ENCODE measurements around the gene SNN. TPM values are rescaled to one million over a fixed set of nuclear protein-coding genes. Genes with fewer than 3 reads are reported as not detected.

SNN gene
- total RNA-seq, 1 experiment from 2014 or later: 65.2 TPM

DNA sequence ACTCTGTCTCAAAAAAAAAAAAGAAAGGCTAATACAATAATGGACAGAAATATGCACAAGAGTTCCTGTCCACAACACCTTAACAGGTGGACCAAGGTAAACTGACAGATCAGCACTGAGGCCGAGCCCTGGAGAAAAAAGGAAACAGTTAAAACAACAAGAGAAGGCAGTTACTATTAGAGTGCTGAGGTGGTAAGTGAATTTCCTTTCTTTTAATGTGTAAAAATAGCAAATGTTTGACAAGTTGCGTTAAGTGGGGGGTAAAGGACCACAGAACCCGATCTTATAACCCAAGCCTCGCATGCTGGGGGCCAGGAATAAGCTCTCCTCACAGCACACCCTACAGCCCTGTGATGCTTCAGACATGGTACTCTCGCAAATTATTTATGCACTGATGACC lies 49.6 kb downstream of the SNN start:
- no peaks in the 10 kb centered on the region for H3K27me3 Mint-ChIP-seq (ENCODE audit: low read depth)
- TF ChIP-seq, protein P1, sequence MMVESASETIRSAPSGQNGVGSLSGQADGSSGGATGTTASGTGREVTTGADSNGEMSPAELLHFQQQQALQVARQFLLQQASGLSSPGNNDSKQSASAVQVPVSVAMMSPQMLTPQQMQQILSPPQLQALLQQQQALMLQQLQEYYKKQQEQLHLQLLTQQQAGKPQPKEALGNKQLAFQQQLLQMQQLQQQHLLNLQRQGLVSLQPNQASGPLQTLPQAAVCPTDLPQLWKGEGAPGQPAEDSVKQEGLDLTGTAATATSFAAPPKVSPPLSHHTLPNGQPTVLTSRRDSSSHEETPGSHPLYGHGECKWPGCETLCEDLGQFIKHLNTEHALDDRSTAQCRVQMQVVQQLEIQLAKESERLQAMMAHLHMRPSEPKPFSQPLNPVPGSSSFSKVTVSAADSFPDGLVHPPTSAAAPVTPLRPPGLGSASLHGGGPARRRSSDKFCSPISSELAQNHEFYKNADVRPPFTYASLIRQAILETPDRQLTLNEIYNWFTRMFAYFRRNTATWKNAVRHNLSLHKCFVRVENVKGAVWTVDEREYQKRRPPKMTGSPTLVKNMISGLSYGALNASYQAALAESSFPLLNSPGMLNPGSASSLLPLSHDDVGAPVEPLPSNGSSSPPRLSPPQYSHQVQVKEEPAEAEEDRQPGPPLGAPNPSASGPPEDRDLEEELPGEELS (CRISPR knock-in tag; IDR thresholded peaks at IDR 0.05): no peak
- TF ChIP-seq FOXK1 (CRISPR knock-in tag; IDR thresholded peaks at IDR 0.05) (no peak), FOXP1 (CRISPR knock-in tag; IDR thresholded peaks at IDR 0.05; ENCODE audit: borderline replicate concordance) (no peak)
- H3K4me3 Mint-ChIP-seq: no peak overlapping the region
- no peak overlapping the region for H3K27ac Mint-ChIP-seq
- peaks cover 9% of the 10 kb centered on the region for H3K4me1 Mint-ChIP-seq
- DNase-seq (ENCODE audit: low spot score) (no peak), ATAC-seq (0 out of 2 replicates have a peak, but pooled peaks have one; percentile 24)
- peaks cover 18% of the 10 kb centered on the region for H3K36me3 Mint-ChIP-seq
- POLR2A ChIA-PET: no interaction called here
- CTCF ChIA-PET: interaction anchor here (0.6 to 1.2 kb wide), 6 partner anchors 20 to 321 kb away, joined by 3 to 6 read pairs (median 4); no protein-coding TSS in a partner anchor
- no peaks in the 10 kb centered on the region for H3K9me3 Mint-ChIP-seq

DNA sequence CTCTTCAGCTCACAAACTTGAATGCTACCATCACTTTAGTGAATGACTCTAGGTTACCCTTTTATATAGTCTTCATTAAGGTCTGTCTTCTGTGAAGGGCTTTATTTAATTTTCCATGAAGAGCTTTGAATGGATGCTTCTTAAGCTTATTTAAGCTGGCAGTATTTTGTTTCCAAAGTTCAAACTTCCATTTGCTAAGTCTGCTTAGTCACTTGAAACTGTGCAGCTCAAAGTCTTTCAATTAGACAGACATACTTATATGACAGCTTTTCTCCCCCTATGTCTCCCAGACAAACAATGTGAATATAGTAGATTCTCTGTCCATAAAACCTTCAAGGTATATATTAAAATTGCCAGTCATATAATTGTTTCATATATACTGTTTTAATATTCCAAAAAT lies 50.9 kb downstream of the SNN start:
- TF ChIP-seq, protein P2, sequence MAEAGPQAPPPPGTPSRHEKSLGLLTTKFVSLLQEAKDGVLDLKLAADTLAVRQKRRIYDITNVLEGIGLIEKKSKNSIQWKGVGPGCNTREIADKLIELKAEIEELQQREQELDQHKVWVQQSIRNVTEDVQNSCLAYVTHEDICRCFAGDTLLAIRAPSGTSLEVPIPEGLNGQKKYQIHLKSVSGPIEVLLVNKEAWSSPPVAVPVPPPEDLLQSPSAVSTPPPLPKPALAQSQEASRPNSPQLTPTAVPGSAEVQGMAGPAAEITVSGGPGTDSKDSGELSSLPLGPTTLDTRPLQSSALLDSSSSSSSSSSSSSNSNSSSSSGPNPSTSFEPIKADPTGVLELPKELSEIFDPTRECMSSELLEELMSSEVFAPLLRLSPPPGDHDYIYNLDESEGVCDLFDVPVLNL (CRISPR knock-in tag; IDR thresholded peaks at IDR 0.05; ENCODE audit: borderline replicate concordance, low read depth): no peak
- TF ChIP-seq FOXP1 (CRISPR knock-in tag; IDR thresholded peaks at IDR 0.05; ENCODE audit: borderline replicate concordance) (no peak), PRRX2 (CRISPR knock-in tag; IDR thresholded peaks at IDR 0.05) (no peak), CBFB (CRISPR knock-in tag; IDR thresholded peaks at IDR 0.05; ENCODE audit: low read depth) (no peak), ZNF219 (CRISPR knock-in tag; IDR thresholded peaks at IDR 0.05; ENCODE audit: borderline replicate concordance) (no peak), ETV6 (CRISPR knock-in tag; IDR thresholded peaks at IDR 0.05) (no peak), SOX15 (CRISPR knock-in tag; IDR thresholded peaks at IDR 0.05) (no peak)
- TF ChIP-seq, protein P3, sequence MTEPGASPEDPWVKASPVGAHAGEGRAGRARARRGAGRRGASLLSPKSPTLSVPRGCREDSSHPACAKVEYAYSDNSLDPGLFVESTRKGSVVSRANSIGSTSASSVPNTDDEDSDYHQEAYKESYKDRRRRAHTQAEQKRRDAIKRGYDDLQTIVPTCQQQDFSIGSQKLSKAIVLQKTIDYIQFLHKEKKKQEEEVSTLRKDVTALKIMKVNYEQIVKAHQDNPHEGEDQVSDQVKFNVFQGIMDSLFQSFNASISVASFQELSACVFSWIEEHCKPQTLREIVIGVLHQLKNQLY (CRISPR knock-in tag; IDR thresholded peaks at IDR 0.05): no peak
- TF ChIP-seq, protein P4, sequence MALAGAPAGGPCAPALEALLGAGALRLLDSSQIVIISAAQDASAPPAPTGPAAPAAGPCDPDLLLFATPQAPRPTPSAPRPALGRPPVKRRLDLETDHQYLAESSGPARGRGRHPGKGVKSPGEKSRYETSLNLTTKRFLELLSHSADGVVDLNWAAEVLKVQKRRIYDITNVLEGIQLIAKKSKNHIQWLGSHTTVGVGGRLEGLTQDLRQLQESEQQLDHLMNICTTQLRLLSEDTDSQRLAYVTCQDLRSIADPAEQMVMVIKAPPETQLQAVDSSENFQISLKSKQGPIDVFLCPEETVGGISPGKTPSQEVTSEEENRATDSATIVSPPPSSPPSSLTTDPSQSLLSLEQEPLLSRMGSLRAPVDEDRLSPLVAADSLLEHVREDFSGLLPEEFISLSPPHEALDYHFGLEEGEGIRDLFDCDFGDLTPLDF (CRISPR knock-in tag; IDR thresholded peaks at IDR 0.05): no peak
- TF ChIP-seq, protein P5, sequence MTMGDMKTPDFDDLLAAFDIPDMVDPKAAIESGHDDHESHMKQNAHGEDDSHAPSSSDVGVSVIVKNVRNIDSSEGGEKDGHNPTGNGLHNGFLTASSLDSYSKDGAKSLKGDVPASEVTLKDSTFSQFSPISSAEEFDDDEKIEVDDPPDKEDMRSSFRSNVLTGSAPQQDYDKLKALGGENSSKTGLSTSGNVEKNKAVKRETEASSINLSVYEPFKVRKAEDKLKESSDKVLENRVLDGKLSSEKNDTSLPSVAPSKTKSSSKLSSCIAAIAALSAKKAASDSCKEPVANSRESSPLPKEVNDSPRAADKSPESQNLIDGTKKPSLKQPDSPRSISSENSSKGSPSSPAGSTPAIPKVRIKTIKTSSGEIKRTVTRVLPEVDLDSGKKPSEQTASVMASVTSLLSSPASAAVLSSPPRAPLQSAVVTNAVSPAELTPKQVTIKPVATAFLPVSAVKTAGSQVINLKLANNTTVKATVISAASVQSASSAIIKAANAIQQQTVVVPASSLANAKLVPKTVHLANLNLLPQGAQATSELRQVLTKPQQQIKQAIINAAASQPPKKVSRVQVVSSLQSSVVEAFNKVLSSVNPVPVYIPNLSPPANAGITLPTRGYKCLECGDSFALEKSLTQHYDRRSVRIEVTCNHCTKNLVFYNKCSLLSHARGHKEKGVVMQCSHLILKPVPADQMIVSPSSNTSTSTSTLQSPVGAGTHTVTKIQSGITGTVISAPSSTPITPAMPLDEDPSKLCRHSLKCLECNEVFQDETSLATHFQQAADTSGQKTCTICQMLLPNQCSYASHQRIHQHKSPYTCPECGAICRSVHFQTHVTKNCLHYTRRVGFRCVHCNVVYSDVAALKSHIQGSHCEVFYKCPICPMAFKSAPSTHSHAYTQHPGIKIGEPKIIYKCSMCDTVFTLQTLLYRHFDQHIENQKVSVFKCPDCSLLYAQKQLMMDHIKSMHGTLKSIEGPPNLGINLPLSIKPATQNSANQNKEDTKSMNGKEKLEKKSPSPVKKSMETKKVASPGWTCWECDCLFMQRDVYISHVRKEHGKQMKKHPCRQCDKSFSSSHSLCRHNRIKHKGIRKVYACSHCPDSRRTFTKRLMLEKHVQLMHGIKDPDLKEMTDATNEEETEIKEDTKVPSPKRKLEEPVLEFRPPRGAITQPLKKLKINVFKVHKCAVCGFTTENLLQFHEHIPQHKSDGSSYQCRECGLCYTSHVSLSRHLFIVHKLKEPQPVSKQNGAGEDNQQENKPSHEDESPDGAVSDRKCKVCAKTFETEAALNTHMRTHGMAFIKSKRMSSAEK (CRISPR knock-in tag; IDR thresholded peaks at IDR 0.05; ENCODE audit: borderline replicate concordance): no peak
- no peak overlapping the region for H3K4me3 Mint-ChIP-seq
- no peaks in the 10 kb centered on the region for H3K27me3 Mint-ChIP-seq (ENCODE audit: low read depth)
- DNase-seq (ENCODE audit: low spot score) (no peak), ATAC-seq (no peak)
- H3K27ac Mint-ChIP-seq: no peak overlapping the region
- CTCF ChIA-PET: interaction anchor here (0.7 to 1.1 kb wide), 5 partner anchors 76 to 347 kb away, joined by 3 read pairs; partner anchors contain the start of gene ZC3H7A
- POLR2A ChIA-PET: no interaction called here
- no peaks in the 10 kb centered on the region for H3K9me3 Mint-ChIP-seq
- peaks cover 9% of the 10 kb centered on the region for H3K4me1 Mint-ChIP-seq
- peaks cover 18% of the 10 kb centered on the region for H3K36me3 Mint-ChIP-seq

DNA sequence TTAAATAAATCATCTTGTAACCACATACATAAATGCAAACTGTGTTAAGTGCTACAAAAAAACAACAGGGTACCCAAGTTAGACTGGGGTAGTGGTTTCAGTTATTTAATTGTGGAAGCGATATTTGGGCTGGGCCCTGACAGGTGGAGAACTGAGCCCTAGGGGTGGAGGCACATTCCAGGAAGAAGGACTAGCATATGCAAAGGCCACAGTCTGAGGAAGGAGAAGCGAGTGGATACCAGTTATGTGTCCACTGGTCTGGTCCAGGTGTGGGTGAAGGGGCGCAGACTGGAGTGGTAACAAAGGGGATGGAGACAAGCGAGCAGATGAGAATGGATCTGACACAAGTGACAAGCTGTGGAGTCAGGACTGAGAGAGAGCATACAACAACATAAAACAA lies 51.5 kb downstream of the SNN start:
- Mint-ChIP-seq H3K9me3 (no peaks in the 10 kb centered on the region), H3K27me3 (ENCODE audit: low read depth) (no peaks in the 10 kb centered on the region), H3K27ac (peak overlapping the region; percentile 26; the same call in 1 of the 2 replicates), H3K4me3 (no peak overlapping the region), H3K4me1 (peaks cover 9% of the 10 kb centered on the region), H3K36me3 (peaks cover 15% of the 10 kb centered on the region)
- ATAC-seq: no peak
- ChIA-PET POLR2A (no interaction called here), CTCF (interaction anchor here (0.7 to 0.9 kb wide), 2 partner anchors 77 to 324 kb away, joined by 3 read pairs; partner anchors contain the start of gene ZC3H7A)
- no peak for DNase-seq (ENCODE audit: low spot score)
- TF ChIP-seq FOXJ3 (CRISPR knock-in tag; IDR thresholded peaks at IDR 0.05; ENCODE audit: borderline replicate concordance) (no peak), ZNF138 (CRISPR knock-in tag; conservative IDR thresholded peaks at IDR 0.05) (no peak)
- TF ChIP-seq, protein P6, sequence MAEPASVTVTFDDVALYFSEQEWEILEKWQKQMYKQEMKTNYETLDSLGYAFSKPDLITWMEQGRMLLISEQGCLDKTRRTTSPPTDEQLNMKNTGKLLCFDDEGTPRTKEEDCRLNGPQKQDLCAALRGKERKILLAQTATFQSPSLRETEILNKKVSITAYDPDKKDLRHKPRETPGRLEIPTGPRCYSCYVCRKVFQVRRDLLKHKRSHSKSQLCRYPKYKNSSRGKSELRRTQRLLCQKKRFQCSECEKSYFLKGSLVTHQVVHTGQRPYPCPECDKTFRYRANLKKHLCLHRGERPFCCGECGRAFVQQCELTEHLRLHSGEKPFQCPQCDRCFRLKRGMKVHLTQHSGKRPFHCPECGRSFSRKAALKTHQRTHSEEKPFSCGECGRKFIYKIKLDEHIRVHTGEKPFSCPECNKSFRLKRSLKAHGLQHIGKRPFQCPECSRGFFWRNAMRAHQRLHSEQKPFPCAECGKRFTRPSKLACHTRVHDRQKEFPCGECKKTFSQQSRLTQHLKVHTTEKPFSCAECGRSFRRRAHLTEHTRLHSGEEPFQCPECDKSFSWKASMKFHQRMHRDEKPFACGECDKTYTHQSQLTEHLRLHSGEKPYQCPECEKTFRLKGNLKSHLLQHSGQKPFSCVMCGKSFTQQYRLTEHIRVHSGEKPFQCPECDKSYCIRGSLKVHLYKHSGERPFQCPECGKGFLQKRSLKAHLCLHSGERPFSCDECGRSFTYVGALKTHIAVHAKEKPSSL (CRISPR knock-in tag; conservative IDR thresholded peaks at IDR 0.05): no peak
- TF ChIP-seq, protein P7, sequence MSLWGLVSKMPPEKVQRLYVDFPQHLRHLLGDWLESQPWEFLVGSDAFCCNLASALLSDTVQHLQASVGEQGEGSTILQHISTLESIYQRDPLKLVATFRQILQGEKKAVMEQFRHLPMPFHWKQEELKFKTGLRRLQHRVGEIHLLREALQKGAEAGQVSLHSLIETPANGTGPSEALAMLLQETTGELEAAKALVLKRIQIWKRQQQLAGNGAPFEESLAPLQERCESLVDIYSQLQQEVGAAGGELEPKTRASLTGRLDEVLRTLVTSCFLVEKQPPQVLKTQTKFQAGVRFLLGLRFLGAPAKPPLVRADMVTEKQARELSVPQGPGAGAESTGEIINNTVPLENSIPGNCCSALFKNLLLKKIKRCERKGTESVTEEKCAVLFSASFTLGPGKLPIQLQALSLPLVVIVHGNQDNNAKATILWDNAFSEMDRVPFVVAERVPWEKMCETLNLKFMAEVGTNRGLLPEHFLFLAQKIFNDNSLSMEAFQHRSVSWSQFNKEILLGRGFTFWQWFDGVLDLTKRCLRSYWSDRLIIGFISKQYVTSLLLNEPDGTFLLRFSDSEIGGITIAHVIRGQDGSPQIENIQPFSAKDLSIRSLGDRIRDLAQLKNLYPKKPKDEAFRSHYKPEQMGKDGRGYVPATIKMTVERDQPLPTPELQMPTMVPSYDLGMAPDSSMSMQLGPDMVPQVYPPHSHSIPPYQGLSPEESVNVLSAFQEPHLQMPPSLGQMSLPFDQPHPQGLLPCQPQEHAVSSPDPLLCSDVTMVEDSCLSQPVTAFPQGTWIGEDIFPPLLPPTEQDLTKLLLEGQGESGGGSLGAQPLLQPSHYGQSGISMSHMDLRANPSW (CRISPR knock-in tag; conservative IDR thresholded peaks at IDR 0.05; ENCODE audit: low read depth): no peak
